Natural killer cell (primary cell): ENCODE data around the gene LRRC61. TPM values are rescaled to one million over a fixed set of nuclear protein-coding genes. Genes with fewer than 3 reads are reported as not detected.

ENCODE experiments used
- ATAC-seq, 3 donors: fragments of 150-1000 bp in 2 of 3; fragments of 200-7000 bp in 1 of 3; cut with Tn5 transposase; 1 replicate in 1 of 3; 2 replicates in 2 of 3; pipeline ENCODE4 v1.10.0; 2021; ENCODE audit warnings: mild to moderate bottlenecking in 2 of 3, moderate library complexity in 2 of 3
- DNase-seq, 2 donors: peaks; one replicate each; pipeline versions ENCODE4 v3.0.0 to v3.0.0-alpha.2; 2013 to 2021; ENCODE audit warnings: mixed read lengths in 1 of 2
- H3K27ac ChIP-seq: one replicate; pipeline ENCODE4 v1.5.1; 2013; ENCODE audit warnings: mild to moderate bottlenecking, low read length
- H3K27me3 ChIP-seq: one replicate; pipeline ENCODE4 v1.6.1; 2013; ENCODE audit warnings: low read length; ENCODE audit not compliant: control insufficient read depth, insufficient read depth
- H3K36me3 ChIP-seq: one replicate; pipeline ENCODE4 v1.6.1; 2013; ENCODE audit warnings: low read length; ENCODE audit not compliant: control insufficient read depth, insufficient read depth
- H3K4me1 ChIP-seq: one replicate; pipeline ENCODE4 v1.6.1; 2013; ENCODE audit warnings: low read length; ENCODE audit not compliant: control insufficient read depth, insufficient read depth
- H3K4me3 ChIP-seq: one replicate; pipeline ENCODE4 v1.5.1; 2013; ENCODE audit warnings: low read length
- H3K9me3 ChIP-seq: one replicate; pipeline ENCODE4 v1.6.1; 2013; ENCODE audit warnings: low read length; ENCODE audit not compliant: control insufficient read depth, insufficient read depth
- H3K27ac Mint-ChIP-seq, 2 donors: one replicate each; pipeline ENCODE4 v1.8.0; 2022; ENCODE audit warnings: mild to moderate bottlenecking in 2 of 2, mixed read lengths in 2 of 2, moderate library complexity in 1 of 2
- H3K27me3 Mint-ChIP-seq, 2 donors: one replicate each; pipeline ENCODE4 v1.8.0; 2022; ENCODE audit warnings: low read depth in 2 of 2, mixed read lengths in 2 of 2
- H3K36me3 Mint-ChIP-seq: one replicate; pipeline ENCODE4 v1.8.0; 2022; ENCODE audit warnings: mixed read lengths
- H3K4me1 Mint-ChIP-seq, 2 donors: one replicate each; pipeline ENCODE4 v1.8.0; 2022; ENCODE audit warnings: mixed read lengths in 2 of 2
- H3K4me3 Mint-ChIP-seq: one replicate; pipeline ENCODE4 v1.8.0; 2022; ENCODE audit warnings: mild to moderate bottlenecking, moderate library complexity, mixed read lengths
- H3K9me3 Mint-ChIP-seq, 2 donors: one replicate each; pipeline ENCODE4 v1.8.0; 2022; ENCODE audit warnings: mixed read lengths in 2 of 2
- CTCF ChIP-seq: fragments of 200-600 bp; IDR thresholded peaks from one replicate; pipeline ENCODE4 v1.8.0; 2022; ENCODE audit warnings: antibody characterized with exemption
- WGBS: methylation state at CpG from one replicate; pipeline ENCODE4 v1.1.7; 2013; ENCODE audit warnings: missing lambda C conversion rate; ENCODE audit not compliant: insufficient coverage; 5-methylcytosine and 5-hydroxymethylcytosine counted together
- intact Hi-C: fragments of 100-400 bp; cut with micrococcal nuclease; formaldehyde crosslinking; loops from one replicate; pipeline ENCODE4 v1.14.2; 2022
- total RNA-seq, 4 donors: library from RNA; stranded (reverse); fragments of 120-200 nt in 1 of 4; gene quantifications; one replicate each; pipeline versions ENCODE4 v1.2.3 to v1.2.4, GENCODE V29; 2013 to 2022

Gene LRRC61
- total RNA-seq, 3 donors from 2014 or later (not counting 1 experiment from before 2014, with no cell fraction given), result 7.3 to 16.7 (median 13.7) TPM

- Mint-ChIP-seq H3K27me3 (no peaks in the 10 kb centered on the region), H3K9me3 (no peaks in the 10 kb centered on the region), H3K36me3 (no peaks in the 10 kb centered on the region), H3K4me1 (peaks cover 31% of the 10 kb centered on the region in 2 donors), H3K27ac (peak overlapping the region; percentile 67 to 71), H3K4me3 (peak overlapping the region; percentile 92)
- 2% methylated on average over 52 of the region's 52 CpGs for WGBS
- intact Hi-C loops, result loop anchor here (1.0 to 2.0 kb wide), 3 partner anchors 10 to 25 kb away; a partner anchor contains a TSS
- H3K9me3 ChIP-seq, result no peaks in the 10 kb centered on the region
- peaks cover 28% of the 10 kb centered on the region for H3K4me1 ChIP-seq
- ATAC-seq (peak in 1 of 3 donors; percentile 38), DNase-seq (peak in 1 of 2 donors; percentile 41)
- peak overlapping the region; percentile 61 for H3K4me3 ChIP-seq
- no peaks in the 10 kb centered on the region for H3K27me3 ChIP-seq
- no peak overlapping the region for H3K27ac ChIP-seq
- H3K36me3 ChIP-seq, result no peaks in the 10 kb centered on the region
- no peak for TF ChIP-seq CTCF
These were observed 56.6 kb downstream of the LRRC61 start for GRCh38 chr7:150379441-150380379.

GRCh38 chr7:150380463-150380862, 57.3 kb downstream of the LRRC61 start:
- WGBS, result 74% methylated on average over 11 of the region's 11 CpGs
- H3K36me3 Mint-ChIP-seq, result no peaks in the 10 kb centered on the region
- H3K9me3 Mint-ChIP-seq, result no peaks in the 10 kb centered on the region
- H3K9me3 ChIP-seq, result no peaks in the 10 kb centered on the region
- no peak overlapping the region for H3K27ac ChIP-seq
- H3K36me3 ChIP-seq, result no peaks in the 10 kb centered on the region
- H3K4me1 Mint-ChIP-seq, result peaks cover 31% of the 10 kb centered on the region in 2 donors
- no peaks in the 10 kb centered on the region for H3K27me3 Mint-ChIP-seq
- no peak for TF ChIP-seq CTCF
- H3K27me3 ChIP-seq, result no peaks in the 10 kb centered on the region
- H3K4me1 ChIP-seq, result peaks cover 28% of the 10 kb centered on the region
- peak overlapping the region; percentile 92 for H3K4me3 Mint-ChIP-seq
- DNase-seq (no peak), ATAC-seq (no peak)
- H3K27ac Mint-ChIP-seq, result peak overlapping the region; percentile 67 to 71
- intact Hi-C loops, result no loop called here
- H3K4me3 ChIP-seq, result no peak overlapping the region

GRCh38 chr7:150381096-150381495, 57.9 kb downstream of the LRRC61 start:
- intact Hi-C loops, result no loop called here
- H3K4me1 Mint-ChIP-seq, result peaks cover 31% of the 10 kb centered on the region in 2 donors
- Histone ChIP-seq H3K36me3 (no peaks in the 10 kb centered on the region), H3K27me3 (no peaks in the 10 kb centered on the region), H3K27ac (no peak overlapping the region), H3K9me3 (no peaks in the 10 kb centered on the region), H3K4me3 (no peak overlapping the region), H3K4me1 (peaks cover 28% of the 10 kb centered on the region)
- 96% methylated on average over 9 of the region's 9 CpGs for WGBS
- no peak overlapping the region for H3K27ac Mint-ChIP-seq
- ATAC-seq (no peak), DNase-seq (no peak)
- H3K9me3 Mint-ChIP-seq, result no peaks in the 10 kb centered on the region
- no peaks in the 10 kb centered on the region for H3K36me3 Mint-ChIP-seq
- H3K4me3 Mint-ChIP-seq, result no peak overlapping the region
- TF ChIP-seq CTCF, result no peak
- H3K27me3 Mint-ChIP-seq, result no peaks in the 10 kb centered on the region
